Uterus (tissue), 4 donors: Measurements from ENCODE around the gene WWOX. TPM values are rescaled to one million over a fixed set of nuclear protein-coding genes. Genes with fewer than 3 reads are reported as not detected.

Experiments used
- DNase-seq, 2 donors: peaks; one replicate each; pipeline ENCODE4 v3.0.0-alpha.2; 2019 to 2020
- H3K27ac ChIP-seq, 2 donors: fragments of 200-600 bp; sonication (generic); 1 replicate in 1 of 2; 2 replicates in 1 of 2; pipeline ENCODE4 v1.5.1; 2016 to 2018
- H3K27me3 ChIP-seq, 2 donors: fragments of 200-600 bp; sonication (generic); one replicate each; pipeline ENCODE4 v1.5.1; 2018 to 2019; ENCODE audit warnings: control low read depth in 1 of 2
- H3K36me3 ChIP-seq, 2 donors: fragments of 200-600 bp; sonication (generic); one replicate each; pipeline ENCODE4 v1.5.1; 2019; ENCODE audit warnings: control low read depth in 1 of 2
- H3K4me1 ChIP-seq, 2 donors: fragments of 200-600 bp; sonication (generic); one replicate each; pipeline ENCODE4 v1.5.1; 2018 to 2019; ENCODE audit warnings: control low read depth in 1 of 2
- H3K4me3 ChIP-seq, 2 donors: fragments of 200-600 bp; sonication (generic); 1 replicate in 1 of 2; 2 replicates in 1 of 2; pipeline ENCODE4 v1.5.1; 2018 to 2019; ENCODE audit warnings: mild to moderate bottlenecking in 1 of 2
- H3K9me3 ChIP-seq, 2 donors: fragments of 200-600 bp; sonication (generic); one replicate each; pipeline ENCODE4 v1.5.1; 2019; ENCODE audit warnings: control low read depth in 1 of 2
- CTCF ChIP-seq, 4 experiments: fragments of 200-600 bp in 2 of 4; fragments of 450-650 bp in 2 of 4; sonication (generic) in 2 of 4; IDR thresholded peaks; one replicate each; pipeline ENCODE4 v1.5.1; 2016 to 2019; ENCODE audit warnings: antibody characterized with exemption in 4 of 4, mild to moderate bottlenecking in 2 of 4, moderate library complexity in 1 of 4
- POLR2A ChIP-seq, 2 donors: fragments of 450-650 bp; IDR thresholded peaks; one replicate each; pipeline ENCODE4 v1.6.1; 2016; ENCODE audit warnings: antibody characterized with exemption in 2 of 2, mild to moderate bottlenecking in 1 of 2, moderate library complexity in 1 of 2
- intact Hi-C: fragments of 100-400 bp; cut with DNase I; formaldehyde crosslinking; loops from one replicate; pipeline ENCODE4 v1.15.1; 2023; ENCODE audit warnings: low total_unique reads
- total RNA-seq, 4 donors: library from RNA; depleted of rRNA in 3 of 4; stranded (reverse); fragments of >200 nt in 3 of 4; gene quantifications; one replicate each; pipeline versions ENCODE4 v1.1.0 to v1.2.4, GENCODE V29; 2014 to 2023
- donor health status: DM: yes; HTN: yes; CAD: no.

WWOX gene
- total RNA-seq, 4 donors from 2014 or later: 34.1 to 99.9 (median 55.8) TPM

DNA sequence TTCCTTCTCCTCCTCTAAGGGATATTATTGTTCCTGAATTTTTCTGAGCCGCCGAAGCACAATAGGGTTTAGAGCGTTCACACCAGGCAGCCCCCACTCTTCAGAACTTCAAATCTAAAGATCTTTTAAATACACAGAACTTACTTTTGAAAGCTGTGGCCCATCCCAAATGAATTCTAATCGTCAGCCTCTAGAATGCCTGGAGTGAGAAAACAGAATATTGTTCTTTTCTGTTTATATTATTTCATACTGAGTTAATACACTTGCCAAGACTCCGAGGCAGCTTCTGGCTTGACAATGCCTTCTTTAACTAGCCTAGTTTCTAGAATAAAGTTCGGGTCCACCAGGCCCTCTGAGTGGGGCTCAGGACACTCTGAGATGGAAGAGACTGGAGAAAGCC lies 405.6 kb downstream of the WWOX start:
- no peaks in the 10 kb centered on the region for H3K36me3 ChIP-seq
- DNase-seq: no peak
- TF ChIP-seq CTCF (IDR thresholded peaks at IDR 0.05): no peak
- H3K4me3 ChIP-seq: no peak overlapping the region
- intact Hi-C loops: no loop called here
- H3K27ac ChIP-seq: peak overlapping the region; percentile 82 to 83
- no peaks in the 10 kb centered on the region for H3K27me3 ChIP-seq
- H3K4me1 ChIP-seq: peaks cover 0 to 7% of the 10 kb centered on the region in 2 donors
- H3K9me3 ChIP-seq: no peaks in the 10 kb centered on the region

- no peaks in the 10 kb centered on the region for H3K36me3 ChIP-seq
- H3K9me3 ChIP-seq: no peaks in the 10 kb centered on the region
- no peak for TF ChIP-seq POLR2A (IDR thresholded peaks at IDR 0.05)
- TF ChIP-seq CTCF (IDR thresholded peaks at IDR 0.05): peak; percentile 32 to 61 (median 47)
- H3K27ac ChIP-seq: peak overlapping the region; percentile 82 to 83
- DNase-seq: peak; percentile 92 to 95
- H3K4me1 ChIP-seq: peaks cover 0 to 7% of the 10 kb centered on the region in 2 donors
- peak overlapping the region; percentile 23 to 27 for H3K4me3 ChIP-seq
- intact Hi-C loops: no loop called here
- H3K27me3 ChIP-seq: no peaks in the 10 kb centered on the region
These were observed 406.3 kb downstream of the WWOX start for GRCh38 chr16:78505544-78506366.

DNA sequence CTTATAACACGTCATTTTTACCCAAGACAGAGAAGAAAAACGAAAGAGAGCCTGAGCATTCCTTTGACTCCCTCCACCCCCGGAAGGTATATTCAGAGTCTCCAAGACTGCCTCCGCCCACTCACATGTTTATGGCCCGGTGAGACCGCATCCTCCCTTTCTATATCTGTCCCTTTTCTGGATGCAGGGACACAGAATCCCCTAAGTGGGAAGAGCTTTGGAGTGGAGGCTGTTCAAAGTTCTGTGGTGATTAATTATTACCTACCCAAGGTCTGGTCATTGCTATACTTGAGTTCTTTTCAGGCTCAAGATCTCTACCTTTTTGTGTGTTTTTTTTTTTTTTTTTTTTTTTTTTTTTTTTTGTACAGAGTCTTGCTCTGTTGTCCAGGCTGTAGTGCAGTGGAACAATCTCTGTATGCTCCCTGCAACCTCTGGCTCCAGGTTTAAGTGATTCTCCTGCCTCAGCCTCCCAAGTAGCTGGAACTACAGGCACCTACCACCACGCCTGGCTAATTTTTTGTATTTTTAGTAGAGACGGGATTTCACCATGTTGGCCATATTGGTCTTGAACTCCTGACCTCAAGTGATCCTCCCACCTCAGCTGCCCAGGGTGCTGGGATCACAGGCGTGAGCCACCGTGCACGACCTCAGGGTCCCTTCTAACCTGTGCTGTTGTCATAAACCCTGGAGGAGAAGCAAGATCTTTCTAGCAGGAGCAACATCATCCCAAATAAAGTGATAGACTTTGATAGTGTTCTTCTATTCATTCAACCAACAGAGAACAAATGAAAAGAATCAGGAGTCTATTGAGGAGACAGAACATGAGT lies 407.1 kb downstream of the WWOX start:
- intact Hi-C loops: no loop called here
- Histone ChIP-seq H3K4me3 (peak overlapping the region; percentile 23 to 27), H3K27ac (peak overlapping the region; percentile 82 to 83), H3K9me3 (no peaks in the 10 kb centered on the region), H3K36me3 (no peaks in the 10 kb centered on the region), H3K27me3 (no peaks in the 10 kb centered on the region), H3K4me1 (peaks cover 0 to 7% of the 10 kb centered on the region in 2 donors)
- DNase-seq: no peak
- TF ChIP-seq POLR2A (IDR thresholded peaks at IDR 0.05) (no peak), CTCF (IDR thresholded peaks at IDR 0.05) (no peak)

DNA sequence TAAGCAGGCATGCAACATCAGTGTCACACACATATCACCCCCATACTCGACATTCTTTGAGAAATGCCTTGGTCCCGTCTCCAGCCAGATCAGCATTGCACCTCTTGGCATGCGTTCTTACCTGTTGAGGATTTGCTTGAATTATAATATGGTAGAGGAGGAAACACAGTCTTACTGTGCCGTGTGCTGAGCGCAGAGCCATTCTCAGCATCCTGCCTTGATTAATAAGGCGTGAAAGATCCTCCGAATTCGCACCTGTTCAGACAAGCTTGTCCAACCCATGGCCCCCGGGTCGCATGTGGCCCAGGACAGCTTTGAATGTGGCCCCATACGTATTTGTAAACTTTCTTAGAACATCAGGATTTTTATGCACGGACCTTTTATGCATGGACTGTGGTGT lies 408.1 kb downstream of the WWOX start:
- Histone ChIP-seq H3K4me1 (peaks cover 0 to 7% of the 10 kb centered on the region in 2 donors), H3K27me3 (no peaks in the 10 kb centered on the region), H3K36me3 (no peaks in the 10 kb centered on the region), H3K4me3 (no peak overlapping the region), H3K9me3 (no peaks in the 10 kb centered on the region), H3K27ac (no peak overlapping the region)
- no peak for DNase-seq
- intact Hi-C loops: no loop called here
- TF ChIP-seq CTCF (IDR thresholded peaks at IDR 0.05) (no peak), POLR2A (IDR thresholded peaks at IDR 0.05) (no peak)

DNA sequence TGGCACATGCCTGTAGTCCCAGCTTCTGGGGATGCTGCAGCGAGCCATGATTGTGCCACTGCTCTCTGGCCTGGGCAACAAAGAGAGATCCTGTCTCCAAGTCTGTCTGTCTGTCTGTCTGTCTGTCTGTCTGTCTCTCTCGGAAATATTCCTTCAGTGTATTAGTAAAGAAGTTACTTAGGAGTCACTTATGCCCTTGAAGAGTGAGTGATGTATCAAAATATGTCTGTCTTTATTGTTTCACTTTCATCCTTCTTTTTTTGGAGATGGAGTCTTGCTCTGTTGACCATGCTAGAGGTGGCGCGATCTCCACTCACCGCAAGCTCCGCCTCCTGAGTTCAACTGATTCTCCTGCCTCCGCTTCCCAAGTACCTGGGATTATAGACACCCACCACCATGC lies 410.5 kb downstream of the WWOX start:
- DNase-seq: no peak
- Histone ChIP-seq H3K9me3 (no peaks in the 10 kb centered on the region), H3K4me1 (no peaks in the 10 kb centered on the region), H3K27me3 (no peaks in the 10 kb centered on the region), H3K27ac (no peak overlapping the region), H3K4me3 (no peak overlapping the region), H3K36me3 (no peaks in the 10 kb centered on the region)
- intact Hi-C loops: no loop called here
- TF ChIP-seq POLR2A (IDR thresholded peaks at IDR 0.05) (no peak), CTCF (IDR thresholded peaks at IDR 0.05) (no peak)
